Liver (tissue), 9 donors: ENCODE data around the gene FGR. TPM values are rescaled to one million over a fixed set of nuclear protein-coding genes. Genes with fewer than 3 reads are reported as not detected.

Source experiments
- DNase-seq: peaks from one replicate; pipeline ENCODE4 v3.0.0-alpha.2; 2017; ENCODE audit warnings: low spot score
- H3K27ac ChIP-seq, 2 donors: one replicate each; pipeline ENCODE4 v1.7.0; 2013; ENCODE audit warnings: inconsistent platforms in 2 of 2, low read length in 2 of 2, control low read depth in 1 of 2, low read depth in 1 of 2, mild to moderate bottlenecking in 1 of 2
- H3K27me3 ChIP-seq, 4 donors: one replicate each; pipeline versions ENCODE4 v1.6.1 to v1.7.0; 2013; ENCODE audit warnings: low read length in 3 of 4, inconsistent platforms in 1 of 4, mild to moderate bottlenecking in 1 of 4, moderate library complexity in 1 of 4; ENCODE audit not compliant: control insufficient read depth in 4 of 4, insufficient read depth in 4 of 4
- H3K36me3 ChIP-seq, 4 donors: one replicate each; pipeline versions ENCODE4 v1.6.1 to v1.7.0; 2013; ENCODE audit warnings: low read length in 3 of 4, mild to moderate bottlenecking in 3 of 4, low read depth in 1 of 4, moderate library complexity in 1 of 4; ENCODE audit not compliant: control insufficient read depth in 4 of 4, insufficient read depth in 3 of 4
- H3K4me1 ChIP-seq, 4 donors: one replicate each; pipeline versions ENCODE4 v1.6.1 to v1.7.0; 2013; ENCODE audit warnings: low read length in 3 of 4, mild to moderate bottlenecking in 3 of 4, moderate library complexity in 1 of 4; ENCODE audit not compliant: control insufficient read depth in 4 of 4, insufficient read depth in 4 of 4
- H3K4me3 ChIP-seq, 3 donors: one replicate each; pipeline versions ENCODE4 v1.6.1 to v1.7.0; 2013; ENCODE audit warnings: low read length in 3 of 3, control low read depth in 1 of 3, low read depth in 1 of 3, mild to moderate bottlenecking in 1 of 3
- H3K9ac ChIP-seq, 2 donors: one replicate each; pipeline ENCODE4 v1.7.0; 2013; ENCODE audit warnings: low read length in 2 of 2, mild to moderate bottlenecking in 2 of 2, moderate library complexity in 2 of 2, control low read depth in 1 of 2, low read depth in 1 of 2
- H3K9me3 ChIP-seq, 4 donors: one replicate each; pipeline versions ENCODE4 v1.6.1 to v1.7.0; 2013; ENCODE audit warnings: low read length in 3 of 4; ENCODE audit not compliant: control insufficient read depth in 4 of 4
- FOXA1 ChIP-seq: IDR thresholded peaks from 2 replicates; pipeline ENCODE4 v1.6.1; 2016; ENCODE audit warnings: antibody characterized with exemption
- FOXA2 ChIP-seq: IDR thresholded peaks from 2 replicates; pipeline ENCODE4 v1.6.1; 2016; ENCODE audit warnings: antibody characterized with exemption
- GABPA ChIP-seq, 2 donors: IDR thresholded peaks in 1 of 2; conservative IDR thresholded peaks in 1 of 2; 2 replicates each; pipeline ENCODE4 v1.6.1; 2016; ENCODE audit warnings: antibody characterized with exemption in 2 of 2, mild to moderate bottlenecking in 1 of 2, moderate library complexity in 1 of 2
- HNF4A ChIP-seq, 2 donors: conservative IDR thresholded peaks; 2 replicates each; pipeline ENCODE4 v1.6.1; 2016; ENCODE audit warnings: antibody characterized with exemption in 2 of 2, mild to moderate bottlenecking in 2 of 2
- JUND ChIP-seq, 2 donors: IDR thresholded peaks; 2 replicates each; pipeline ENCODE4 v1.6.1; 2016; ENCODE audit warnings: antibody characterized with exemption in 2 of 2
- NR2F2 ChIP-seq: IDR thresholded peaks from 2 replicates; pipeline ENCODE4 v1.6.1; 2016; ENCODE audit warnings: antibody characterized with exemption
- RAD21 ChIP-seq, 2 donors: IDR thresholded peaks; 2 replicates each; pipeline ENCODE4 v1.6.1; 2016; ENCODE audit warnings: antibody characterized with exemption in 2 of 2, mild to moderate bottlenecking in 2 of 2
- RXRA ChIP-seq, 2 donors: IDR thresholded peaks; 2 replicates each; pipeline ENCODE4 v1.6.1; 2017 to 2018; ENCODE audit warnings: antibody characterized with exemption in 2 of 2, mild to moderate bottlenecking in 1 of 2
- SP1 ChIP-seq: IDR thresholded peaks from 2 replicates; pipeline ENCODE4 v1.6.1; 2018; ENCODE audit warnings: antibody characterized with exemption, mild to moderate bottlenecking
- TAF1 ChIP-seq: conservative IDR thresholded peaks from 2 replicates; pipeline ENCODE4 v1.6.1; 2016; ENCODE audit warnings: antibody characterized with exemption, mild to moderate bottlenecking
- YY1 ChIP-seq: IDR thresholded peaks from 2 replicates; pipeline ENCODE4 v1.6.1; 2016; ENCODE audit warnings: antibody characterized with exemption, mild to moderate bottlenecking
- WGBS: extraction: QIAGEN DNeasy Blood & Tissue Kit; methylation state at CpG from one replicate; pipeline ENCODE4 v1.1.7; 2013; 5-methylcytosine and 5-hydroxymethylcytosine counted together
- polyA plus RNA-seq, 2 donors: library from polyadenylated mRNA; stranded (reverse) in 1 of 2; unstranded in 1 of 2; fragments of 200-250 nt in 1 of 2; fragments of >200 nt in 1 of 2; fragmentation: Nextera tagmentation in 1 of 2; extraction: Ambion mirVana in 1 of 2; gene quantifications; one replicate each; pipeline versions ENCODE4 v1.2.1 to v1.2.3, GENCODE V29; 2013 to 2015
- total RNA-seq, 2 donors: library from RNA; depleted of rRNA; stranded (reverse); fragments of >200 nt; gene quantifications; one replicate each; pipeline ENCODE4 v1.2.3, GENCODE V29; 2014
- TF ChIP-seq, protein P1 (sequence below): IDR thresholded peaks from 2 replicates; pipeline ENCODE4 v1.6.1; 2016; ENCODE audit warnings: antibody characterized with exemption
- TF ChIP-seq, protein P2 (sequence below): IDR thresholded peaks from 2 replicates; pipeline ENCODE4 v1.6.1; 2016; ENCODE audit warnings: antibody characterized with exemption, mild to moderate bottlenecking
- TF ChIP-seq, protein P3 (sequence below): IDR thresholded peaks from 2 replicates; pipeline ENCODE4 v1.6.1; 2016; ENCODE audit warnings: antibody characterized with exemption
- TF ChIP-seq, protein P4 (sequence below): IDR thresholded peaks from 2 replicates; pipeline ENCODE4 v1.6.1; 2016; ENCODE audit warnings: antibody characterized with exemption
- donor health status: healthy.
- donor health status: healthy.
- donor health status: healthy.
- donor health status: healthy.
- donor health status: healthy.

Gene FGR
- total and polyA plus RNA-seq, 4 donors: 2.8 to 20.2 (median 6.2) TPM

DNA sequence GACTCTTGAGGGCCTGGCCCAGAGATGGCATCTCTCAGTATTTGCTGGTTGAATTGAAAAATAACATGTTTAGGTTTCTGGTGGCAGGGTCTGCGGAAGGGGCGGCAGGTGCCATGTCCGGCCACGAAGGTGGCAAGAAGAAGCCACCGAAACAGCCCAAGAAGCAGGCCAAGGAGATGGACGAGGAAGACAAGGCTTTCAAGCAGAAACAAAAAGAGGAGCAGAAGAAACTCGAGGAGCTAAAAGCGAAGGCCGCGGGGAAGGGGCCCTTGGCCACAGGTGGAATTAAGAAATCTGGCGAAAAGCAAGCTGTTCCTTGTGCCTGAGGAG is 14.3 kb upstream of the FGR start:
- no peaks in the 10 kb centered on the region for H3K9me3 ChIP-seq
- WGBS: 96% methylated on average over 11 of the region's 11 CpGs
- TF ChIP-seq JUND (IDR thresholded peaks at IDR 0.05) (no peak), RAD21 (IDR thresholded peaks at IDR 0.05) (no peak), GABPA (IDR thresholded peaks at IDR 0.05 in 1 of 2, conservative IDR thresholded peaks at IDR 0.05 in 1 of 2) (no peak), RXRA (IDR thresholded peaks at IDR 0.05) (no peak), TAF1 (no peak), NR2F2 (no peak), FOXA2 (no peak), SP1 (no peak)
- TF ChIP-seq, protein P1, sequence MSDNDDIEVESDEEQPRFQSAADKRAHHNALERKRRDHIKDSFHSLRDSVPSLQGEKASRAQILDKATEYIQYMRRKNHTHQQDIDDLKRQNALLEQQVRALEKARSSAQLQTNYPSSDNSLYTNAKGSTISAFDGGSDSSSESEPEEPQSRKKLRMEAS: no peak
- TF ChIP-seq, protein P2, sequence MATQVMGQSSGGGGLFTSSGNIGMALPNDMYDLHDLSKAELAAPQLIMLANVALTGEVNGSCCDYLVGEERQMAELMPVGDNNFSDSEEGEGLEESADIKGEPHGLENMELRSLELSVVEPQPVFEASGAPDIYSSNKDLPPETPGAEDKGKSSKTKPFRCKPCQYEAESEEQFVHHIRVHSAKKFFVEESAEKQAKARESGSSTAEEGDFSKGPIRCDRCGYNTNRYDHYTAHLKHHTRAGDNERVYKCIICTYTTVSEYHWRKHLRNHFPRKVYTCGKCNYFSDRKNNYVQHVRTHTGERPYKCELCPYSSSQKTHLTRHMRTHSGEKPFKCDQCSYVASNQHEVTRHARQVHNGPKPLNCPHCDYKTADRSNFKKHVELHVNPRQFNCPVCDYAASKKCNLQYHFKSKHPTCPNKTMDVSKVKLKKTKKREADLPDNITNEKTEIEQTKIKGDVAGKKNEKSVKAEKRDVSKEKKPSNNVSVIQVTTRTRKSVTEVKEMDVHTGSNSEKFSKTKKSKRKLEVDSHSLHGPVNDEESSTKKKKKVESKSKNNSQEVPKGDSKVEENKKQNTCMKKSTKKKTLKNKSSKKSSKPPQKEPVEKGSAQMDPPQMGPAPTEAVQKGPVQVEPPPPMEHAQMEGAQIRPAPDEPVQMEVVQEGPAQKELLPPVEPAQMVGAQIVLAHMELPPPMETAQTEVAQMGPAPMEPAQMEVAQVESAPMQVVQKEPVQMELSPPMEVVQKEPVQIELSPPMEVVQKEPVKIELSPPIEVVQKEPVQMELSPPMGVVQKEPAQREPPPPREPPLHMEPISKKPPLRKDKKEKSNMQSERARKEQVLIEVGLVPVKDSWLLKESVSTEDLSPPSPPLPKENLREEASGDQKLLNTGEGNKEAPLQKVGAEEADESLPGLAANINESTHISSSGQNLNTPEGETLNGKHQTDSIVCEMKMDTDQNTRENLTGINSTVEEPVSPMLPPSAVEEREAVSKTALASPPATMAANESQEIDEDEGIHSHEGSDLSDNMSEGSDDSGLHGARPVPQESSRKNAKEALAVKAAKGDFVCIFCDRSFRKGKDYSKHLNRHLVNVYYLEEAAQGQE: no peak
- H3K36me3 ChIP-seq: no peaks in the 10 kb centered on the region
- no peaks in the 10 kb centered on the region for H3K4me1 ChIP-seq
- no peak overlapping the region for H3K4me3 ChIP-seq
- no peak overlapping the region for H3K9ac ChIP-seq
- H3K27me3 ChIP-seq: no peaks in the 10 kb centered on the region
- no peak for DNase-seq
- no peak overlapping the region for H3K27ac ChIP-seq

DNA sequence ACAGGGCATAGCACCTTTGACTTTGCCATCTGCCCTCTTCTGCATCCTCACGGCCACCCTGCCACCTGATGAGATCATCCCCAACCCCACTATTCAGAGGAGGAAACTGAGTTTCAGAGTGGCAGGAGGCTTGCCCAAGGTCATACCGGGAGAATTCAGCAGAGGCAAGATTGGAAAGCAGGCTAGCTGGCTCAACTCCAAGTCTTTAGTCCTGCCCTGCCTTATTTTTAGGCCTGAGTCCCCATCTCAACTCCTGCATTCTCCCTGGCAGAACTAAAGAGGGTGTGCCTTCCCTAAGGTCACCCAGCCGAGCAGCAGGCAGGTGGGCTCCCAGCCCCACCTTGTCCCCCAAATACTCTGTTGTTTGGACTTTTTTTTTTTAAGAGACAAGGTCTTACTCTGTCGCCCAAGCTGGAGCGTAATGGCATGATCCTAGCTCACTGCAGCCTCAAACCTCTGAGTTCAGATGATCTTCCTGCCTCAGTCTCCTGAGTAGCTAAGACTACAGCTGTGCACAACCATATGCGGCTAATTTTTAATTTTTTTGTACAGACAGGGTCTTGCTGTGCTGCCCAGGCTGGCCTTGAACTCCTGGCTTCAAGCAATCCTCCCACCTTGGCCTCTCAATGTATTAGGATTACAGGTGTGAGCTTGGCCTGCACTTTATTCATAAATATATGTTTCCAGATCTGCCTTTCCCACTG is 13.8 kb upstream of the FGR start:
- Histone ChIP-seq H3K9ac (no peak overlapping the region), H3K36me3 (no peaks in the 10 kb centered on the region), H3K27ac (no peak overlapping the region), H3K9me3 (no peaks in the 10 kb centered on the region), H3K4me3 (no peak overlapping the region), H3K27me3 (no peaks in the 10 kb centered on the region), H3K4me1 (no peaks in the 10 kb centered on the region)
- no peak for DNase-seq
- 77% methylated on average over 6 of the region's 6 CpGs for WGBS
- TF ChIP-seq, protein P3, sequence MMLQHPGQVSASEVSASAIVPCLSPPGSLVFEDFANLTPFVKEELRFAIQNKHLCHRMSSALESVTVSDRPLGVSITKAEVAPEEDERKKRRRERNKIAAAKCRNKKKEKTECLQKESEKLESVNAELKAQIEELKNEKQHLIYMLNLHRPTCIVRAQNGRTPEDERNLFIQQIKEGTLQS: no peak
- TF ChIP-seq RXRA (IDR thresholded peaks at IDR 0.05): no peak
- TF ChIP-seq NR2F2: no peak
- TF ChIP-seq, protein P4, sequence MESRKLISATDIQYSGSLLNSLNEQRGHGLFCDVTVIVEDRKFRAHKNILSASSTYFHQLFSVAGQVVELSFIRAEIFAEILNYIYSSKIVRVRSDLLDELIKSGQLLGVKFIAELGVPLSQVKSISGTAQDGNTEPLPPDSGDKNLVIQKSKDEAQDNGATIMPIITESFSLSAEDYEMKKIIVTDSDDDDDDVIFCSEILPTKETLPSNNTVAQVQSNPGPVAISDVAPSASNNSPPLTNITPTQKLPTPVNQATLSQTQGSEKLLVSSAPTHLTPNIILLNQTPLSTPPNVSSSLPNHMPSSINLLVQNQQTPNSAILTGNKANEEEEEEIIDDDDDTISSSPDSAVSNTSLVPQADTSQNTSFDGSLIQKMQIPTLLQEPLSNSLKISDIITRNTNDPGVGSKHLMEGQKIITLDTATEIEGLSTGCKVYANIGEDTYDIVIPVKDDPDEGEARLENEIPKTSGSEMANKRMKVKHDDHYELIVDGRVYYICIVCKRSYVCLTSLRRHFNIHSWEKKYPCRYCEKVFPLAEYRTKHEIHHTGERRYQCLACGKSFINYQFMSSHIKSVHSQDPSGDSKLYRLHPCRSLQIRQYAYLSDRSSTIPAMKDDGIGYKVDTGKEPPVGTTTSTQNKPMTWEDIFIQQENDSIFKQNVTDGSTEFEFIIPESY: no peak
- no peak for TF ChIP-seq FOXA2
- TF ChIP-seq HNF4A (conservative IDR thresholded peaks at IDR 0.05): no peak
- TF ChIP-seq YY1: no peak
- TF ChIP-seq RAD21 (IDR thresholded peaks at IDR 0.05): no peak
- TF ChIP-seq SP1: no peak
- TF ChIP-seq TAF1: no peak
- TF ChIP-seq FOXA1: no peak
- TF ChIP-seq JUND (IDR thresholded peaks at IDR 0.05): no peak
